Thoracic aorta (tissue), 2 donors: ENCODE data around the gene CEP120. TPM values are rescaled to one million over a fixed set of nuclear protein-coding genes. Genes with fewer than 3 reads are reported as not detected.

ENCODE experiments used
- ATAC-seq: fragments of 150-250 bp; one replicate; pipeline ENCODE4 v1.8.0; 2017; ENCODE audit warnings: low read depth; ENCODE audit not compliant: insufficient number of reproducible peaks, low FRiP score
- DNase-seq: peaks from one replicate; pipeline ENCODE4 v3.0.0-alpha.2; 2020; ENCODE audit warnings: low spot score
- H3K27ac ChIP-seq, 2 donors: fragments of 200-600 bp; sonication (generic); 1 replicate in 1 of 2; 2 replicates in 1 of 2; pipeline ENCODE4 v1.5.1; 2016; ENCODE audit warnings: mild to moderate bottlenecking in 2 of 2, moderate library complexity in 2 of 2
- H3K27me3 ChIP-seq: fragments of 200-600 bp; sonication (generic); replicated peaks from 2 replicates; pipeline ENCODE4 v1.6.0; 2016; ENCODE audit warnings: mild to moderate bottlenecking; ENCODE audit not compliant: insufficient read depth
- H3K36me3 ChIP-seq: fragments of 200-600 bp; sonication (generic); one replicate; pipeline ENCODE4 v1.5.1; 2016
- H3K4me1 ChIP-seq, 2 donors: fragments of 200-600 bp; sonication (generic); 1 replicate in 1 of 2; 2 replicates in 1 of 2; pipeline versions ENCODE4 v1.5.1 to v1.6.0; 2016; ENCODE audit warnings: low read depth in 2 of 2, mild to moderate bottlenecking in 1 of 2; ENCODE audit not compliant: control insufficient read depth in 1 of 2
- H3K4me3 ChIP-seq: fragments of 200-600 bp; sonication (generic); 2 replicates; pipeline ENCODE4 v1.5.1; 2016; ENCODE audit warnings: mild to moderate bottlenecking
- H3K9me3 ChIP-seq: fragments of 200-600 bp; sonication (generic); 2 replicates; pipeline ENCODE4 v1.5.1; 2016
- total RNA-seq, 2 donors: library from RNA; depleted of rRNA; stranded (reverse); fragments of >200 nt; gene quantifications; one replicate each; pipeline versions ENCODE4 v1.1.0 to v1.2.3, GENCODE V29; 2016
- TF ChIP-seq, protein P1 (sequence below): fragments of 200-600 bp; sonication (generic); IDR thresholded peaks from one replicate; pipeline ENCODE4 v1.5.1; 2019; ENCODE audit warnings: antibody characterized with exemption

CEP120 gene
- total RNA-seq, 2 donors from 2014 or later: 18.5 to 24.4 TPM

- ATAC-seq: no peak
- Histone ChIP-seq H3K4me3 (no peak overlapping the region), H3K9me3 (no peaks in the 10 kb centered on the region), H3K4me1 (peaks cover 22 to 47% of the 10 kb centered on the region in 2 donors), H3K36me3 (no peaks in the 10 kb centered on the region), H3K27me3 (no peaks in the 10 kb centered on the region), H3K27ac (peak overlapping the region in 1 of 2 donors; percentile 26)
- TF ChIP-seq, protein P1, sequence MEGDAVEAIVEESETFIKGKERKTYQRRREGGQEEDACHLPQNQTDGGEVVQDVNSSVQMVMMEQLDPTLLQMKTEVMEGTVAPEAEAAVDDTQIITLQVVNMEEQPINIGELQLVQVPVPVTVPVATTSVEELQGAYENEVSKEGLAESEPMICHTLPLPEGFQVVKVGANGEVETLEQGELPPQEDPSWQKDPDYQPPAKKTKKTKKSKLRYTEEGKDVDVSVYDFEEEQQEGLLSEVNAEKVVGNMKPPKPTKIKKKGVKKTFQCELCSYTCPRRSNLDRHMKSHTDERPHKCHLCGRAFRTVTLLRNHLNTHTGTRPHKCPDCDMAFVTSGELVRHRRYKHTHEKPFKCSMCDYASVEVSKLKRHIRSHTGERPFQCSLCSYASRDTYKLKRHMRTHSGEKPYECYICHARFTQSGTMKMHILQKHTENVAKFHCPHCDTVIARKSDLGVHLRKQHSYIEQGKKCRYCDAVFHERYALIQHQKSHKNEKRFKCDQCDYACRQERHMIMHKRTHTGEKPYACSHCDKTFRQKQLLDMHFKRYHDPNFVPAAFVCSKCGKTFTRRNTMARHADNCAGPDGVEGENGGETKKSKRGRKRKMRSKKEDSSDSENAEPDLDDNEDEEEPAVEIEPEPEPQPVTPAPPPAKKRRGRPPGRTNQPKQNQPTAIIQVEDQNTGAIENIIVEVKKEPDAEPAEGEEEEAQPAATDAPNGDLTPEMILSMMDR: no peak
- no peak for DNase-seq
These were observed 64.5 kb downstream of the CEP120 start for GRCh38 chr5:123358751-123359150.

DNA sequence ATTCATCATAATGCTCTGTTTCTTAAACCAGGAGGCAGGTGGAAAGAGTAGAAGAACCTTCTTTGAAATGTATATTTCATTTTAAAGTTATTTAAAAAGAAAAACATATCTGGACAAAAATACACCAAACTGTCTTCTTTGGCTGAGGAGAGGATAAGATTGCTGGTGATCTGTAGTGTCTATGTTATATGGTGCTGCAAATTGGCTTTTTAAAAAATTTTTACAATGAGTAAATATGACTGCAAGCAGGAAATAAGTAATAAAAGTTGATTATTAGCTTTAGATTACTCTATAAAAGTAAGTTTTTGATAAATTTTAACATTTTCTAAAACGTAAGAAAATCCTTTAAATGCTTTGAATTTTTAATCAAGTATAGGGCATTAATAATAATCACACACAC lies 64.9 kb downstream of the CEP120 start:
- peaks cover 22 to 46% of the 10 kb centered on the region in 2 donors for H3K4me1 ChIP-seq
- no peak overlapping the region for H3K4me3 ChIP-seq
- H3K9me3 ChIP-seq: no peaks in the 10 kb centered on the region
- peak overlapping the region in 1 of 2 donors; percentile 26 for H3K27ac ChIP-seq
- DNase-seq (no peak), ATAC-seq (no peak)
- TF ChIP-seq, protein P1: no peak
- H3K27me3 ChIP-seq: no peaks in the 10 kb centered on the region
- H3K36me3 ChIP-seq: no peaks in the 10 kb centered on the region

GRCh38 chr5:123351820-123352219 lies 71.4 kb downstream of the CEP120 start:
- Histone ChIP-seq H3K36me3 (no peaks in the 10 kb centered on the region), H3K9me3 (no peaks in the 10 kb centered on the region), H3K27me3 (no peaks in the 10 kb centered on the region), H3K4me1 (peaks cover 0 to 7% of the 10 kb centered on the region in 2 donors), H3K27ac (no peak overlapping the region), H3K4me3 (no peak overlapping the region)
- TF ChIP-seq, protein P1: no peak
- no peak for ATAC-seq
- no peak for DNase-seq

DNA sequence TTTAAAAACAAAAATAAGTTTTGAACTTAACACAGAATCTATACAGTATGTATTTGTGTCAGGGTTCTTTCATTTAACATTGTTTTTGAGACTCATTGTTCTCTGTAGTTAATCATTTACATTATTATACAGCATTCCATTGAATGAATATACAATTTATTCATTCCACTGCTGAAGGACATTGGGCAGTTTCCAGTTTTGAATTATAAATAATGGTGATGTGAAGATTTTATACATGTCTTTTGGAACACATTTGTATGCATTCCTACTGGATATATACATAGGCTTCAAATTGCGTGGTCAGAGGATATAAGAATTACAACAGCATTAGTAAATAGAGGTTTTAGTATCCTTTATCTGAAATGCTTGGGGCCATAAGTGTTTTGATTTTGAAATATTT lies 72.0 kb downstream of the CEP120 start:
- no peak for ATAC-seq
- TF ChIP-seq, protein P1: no peak
- H3K36me3 ChIP-seq: no peaks in the 10 kb centered on the region
- no peaks in the 10 kb centered on the region for H3K9me3 ChIP-seq
- H3K4me3 ChIP-seq: no peak overlapping the region
- H3K27ac ChIP-seq: no peak overlapping the region
- no peaks in the 10 kb centered on the region for H3K27me3 ChIP-seq
- DNase-seq: no peak
- peaks cover 0 to 7% of the 10 kb centered on the region in 2 donors for H3K4me1 ChIP-seq

- Histone ChIP-seq H3K36me3 (no peaks in the 10 kb centered on the region), H3K4me3 (no peak overlapping the region), H3K27ac (no peak overlapping the region), H3K27me3 (no peaks in the 10 kb centered on the region), H3K4me1 (peaks cover 0 to 7% of the 10 kb centered on the region in 2 donors), H3K9me3 (no peaks in the 10 kb centered on the region)
- ATAC-seq: no peak
- TF ChIP-seq, protein P1: no peak
- DNase-seq: no peak
These were observed 72.5 kb downstream of the CEP120 start for GRCh38 chr5:123350742-123351141.
